ENCODE measurements around the gene ANKDD1B.

The ANKDD1B gene

GRCh38 chr5:75706775-75707174 is 95.5 kb downstream of the ANKDD1B start:
- Histone ChIP-seq H3K9me3 (no peaks in the 10 kb centered on the region), H3K27me3 (no peaks in the 10 kb centered on the region), H3K4me3 (no peak overlapping the region), H3K27ac (no peak overlapping the region), H3K4me1 (no peaks in the 10 kb centered on the region), H3K36me3 (peaks cover 10 to 50% (median 33%) of the 10 kb centered on the region in 3 donors)
- no peak for TF ChIP-seq CTCF (IDR thresholded peaks at IDR 0.05)
- no peak for DNase-seq
- intact Hi-C loops (cut with DNase I; ENCODE audit: low total_unique reads), result no loop called here

- no peaks in the 10 kb centered on the region for H3K27me3 ChIP-seq
- no peak overlapping the region for H3K4me3 ChIP-seq
- intact Hi-C loops (cut with DNase I; ENCODE audit: low total_unique reads), result no loop called here
- no peaks in the 10 kb centered on the region for H3K4me1 ChIP-seq
- no peak for TF ChIP-seq CTCF (IDR thresholded peaks at IDR 0.05)
- no peak overlapping the region for H3K27ac ChIP-seq
- peaks cover 0 to 38% (median 23%) of the 10 kb centered on the region in 3 donors for H3K36me3 ChIP-seq
- no peak for DNase-seq
- no peaks in the 10 kb centered on the region for H3K9me3 ChIP-seq
Observed at GRCh38 chr5:75707911-75708509, 96.8 kb downstream of the ANKDD1B start.

GRCh38 chr5:75710637-75711036 is 99.4 kb downstream of the ANKDD1B start:
- TF ChIP-seq CTCF (IDR thresholded peaks at IDR 0.05), result no peak
- Histone ChIP-seq H3K36me3 (peaks cover 0 to 19% (median 3%) of the 10 kb centered on the region in 3 donors), H3K4me1 (peaks cover 0 to under 1% (median under 1%) of the 10 kb centered on the region in 4 donors), H3K27me3 (no peaks in the 10 kb centered on the region), H3K9me3 (no peaks in the 10 kb centered on the region), H3K4me3 (no peak overlapping the region), H3K27ac (no peak overlapping the region)
- intact Hi-C loops (cut with DNase I; ENCODE audit: low total_unique reads), result no loop called here
- DNase-seq, result no peak

- H3K27ac ChIP-seq, result no peak overlapping the region
- no peak for DNase-seq
- H3K4me1 ChIP-seq, result peaks cover 0 to 6% (median 3%) of the 10 kb centered on the region in 4 donors
- peaks cover 0 to 19% (median 3%) of the 10 kb centered on the region in 3 donors for H3K36me3 ChIP-seq
- no peak overlapping the region for H3K4me3 ChIP-seq
- H3K27me3 ChIP-seq, result no peaks in the 10 kb centered on the region
- H3K9me3 ChIP-seq, result no peaks in the 10 kb centered on the region
- no peak for TF ChIP-seq CTCF (IDR thresholded peaks at IDR 0.05)
- intact Hi-C loops (cut with DNase I; ENCODE audit: low total_unique reads), result no loop called here
Observed at GRCh38 chr5:75711151-75711550, 99.9 kb downstream of the ANKDD1B start.

- no peak for DNase-seq
- intact Hi-C loops (cut with DNase I; ENCODE audit: low total_unique reads), result no loop called here
- Histone ChIP-seq H3K9me3 (no peaks in the 10 kb centered on the region), H3K27ac (no peak overlapping the region), H3K4me3 (no peak overlapping the region), H3K36me3 (peaks cover 0 to 19% (median 3%) of the 10 kb centered on the region in 3 donors), H3K27me3 (no peaks in the 10 kb centered on the region), H3K4me1 (peaks cover 0 to 12% (median 9%) of the 10 kb centered on the region in 4 donors)
- TF ChIP-seq CTCF (IDR thresholded peaks at IDR 0.05), result no peak
Observed at GRCh38 chr5:75712091-75712490, 100.8 kb downstream of the ANKDD1B start.
